H1 (cell line): ENCODE measurements around the gene ONECUT3. TPM values are rescaled to one million over a fixed set of nuclear protein-coding genes. Genes with fewer than 3 reads are reported as not detected.

ENCODE experiments used
- ATF3 ChIP-seq: IDR thresholded peaks from 2 replicates; pipeline ENCODE4 v1.6.1; 2011; ENCODE audit warnings: low read depth, mild to moderate bottlenecking, low read length; ENCODE audit not compliant: insufficient read depth
- CHD7 ChIP-seq: fragments of 300-600 bp; sonication (generic); IDR thresholded peaks from 2 replicates; pipeline ENCODE4 v1.7.1; 2012; ENCODE audit warnings: low read length, moderate library complexity, mild to moderate bottlenecking, inconsistent platforms; ENCODE audit not compliant: insufficient replicate concordance
- SAP30 ChIP-seq: fragments of 300-600 bp; sonication (generic); IDR thresholded peaks from 2 replicates; pipeline ENCODE4 v1.7.1; 2012; ENCODE audit warnings: low read length, moderate library complexity, mild to moderate bottlenecking, inconsistent platforms; ENCODE audit not compliant: insufficient read depth, insufficient replicate concordance
- polyA plus RNA-seq, 7 experiments: library from polyadenylated mRNA; depleted of rRNA in 3 of 7; stranded (reverse) in 5 of 7; unstranded in 2 of 7; fragments of >200 nt in 5 of 7; fragments of 200-250 nt in 2 of 7; gene quantifications; 1 replicate in 5 of 7; 2 replicates in 1 of 7; 4 replicates in 1 of 7; pipeline versions ENCODE4 v1.2.1 to v1.2.3, GENCODE V29; 2011 to 2013; ENCODE audit warnings: missing spikeins in 2 of 7, mixed read lengths in 2 of 7
- total RNA-seq: library from RNA; stranded (reverse); fragmentation: NEBNext Ultra II Directional; extraction: Animal tissue kit (Norgen Biotek cat#: 25700); gene quantifications from 2 replicates; pipeline ENCODE4 v1.2.1, GENCODE V29; 2021

Gene ONECUT3
- total and polyA plus RNA-seq, 2 of the 8 experiments (the other 6 are each of a cell fraction or from before 2014, with no cell fraction given), result not detected

- TF ChIP-seq ATF3, result no peak
- TF ChIP-seq SAP30, result no peak
- no peak for TF ChIP-seq CHD7
Observed at GRCh38 chr19:1817553-1818179, 64.4 kb downstream of the ONECUT3 start (continued).
